ENCODE measurements around the gene TGM4.
"Not testable (repeated sequence)": the region's sequence is repeated elsewhere in the genome, so short reads cannot be mapped to it uniquely, and the experiment has no call there.

The TGM4 gene

DNA sequence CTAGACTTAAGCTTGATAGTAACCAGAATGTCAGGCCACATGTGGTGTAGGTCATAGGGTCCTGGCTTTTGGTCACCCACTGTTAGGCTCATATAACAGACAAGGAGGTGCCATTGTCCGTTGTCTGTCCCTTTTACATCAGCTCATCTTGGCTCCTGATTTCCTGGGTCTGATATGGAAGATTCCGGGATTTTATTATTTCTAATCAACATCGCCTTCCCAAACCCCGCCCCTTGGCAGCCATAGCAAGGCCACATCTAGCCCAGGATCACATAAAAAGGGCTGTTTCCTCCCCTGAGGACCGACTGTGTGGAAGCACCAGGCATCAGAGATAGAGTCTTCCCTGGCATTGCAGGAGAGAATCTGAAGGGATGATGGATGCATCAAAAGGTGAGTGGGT is at the start of gene TGM4:
TGM4 (plus strand) TSS at position 301 of the 400 bp plus-strand sequence; CDS start at position 372, 71 bp downstream.
- no peak for DNase-seq (ENCODE audit: low read depth in 2 of 2, low spot score in 1 of 2)

DNA sequence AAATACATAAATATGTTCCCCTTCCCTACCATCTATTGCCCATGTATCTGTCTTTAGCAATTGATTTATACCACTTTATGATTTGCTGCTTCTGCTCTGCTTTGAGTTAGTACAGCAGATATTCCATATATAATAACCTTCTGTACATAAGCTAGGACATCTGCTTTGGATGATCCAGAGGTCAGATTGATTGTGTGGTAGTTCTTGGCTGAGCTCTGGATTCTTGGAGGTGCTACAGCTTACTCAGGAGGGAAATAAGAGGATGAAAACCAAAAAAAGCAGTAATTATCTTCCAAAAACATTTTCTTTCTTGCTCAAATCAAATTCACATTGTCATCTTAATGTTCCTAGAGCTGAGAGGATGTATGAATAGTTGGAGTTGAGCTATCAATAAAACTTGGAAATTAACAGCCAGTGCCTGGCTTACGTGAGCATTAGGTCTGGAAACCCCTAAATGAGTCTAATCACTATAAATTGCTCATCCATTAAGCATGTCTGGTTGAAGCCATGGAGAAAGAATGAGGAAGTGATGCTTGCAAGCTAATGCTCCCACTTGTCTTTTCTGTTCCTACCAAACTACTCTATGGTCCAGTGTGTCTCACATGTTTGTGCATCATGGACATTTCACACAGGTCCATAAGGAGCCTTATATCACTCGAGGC is 49.0 kb upstream of the TGM4 start:
- DNase-seq (ENCODE audit: low read depth in 2 of 2, low spot score in 1 of 2), result no peak

DNA sequence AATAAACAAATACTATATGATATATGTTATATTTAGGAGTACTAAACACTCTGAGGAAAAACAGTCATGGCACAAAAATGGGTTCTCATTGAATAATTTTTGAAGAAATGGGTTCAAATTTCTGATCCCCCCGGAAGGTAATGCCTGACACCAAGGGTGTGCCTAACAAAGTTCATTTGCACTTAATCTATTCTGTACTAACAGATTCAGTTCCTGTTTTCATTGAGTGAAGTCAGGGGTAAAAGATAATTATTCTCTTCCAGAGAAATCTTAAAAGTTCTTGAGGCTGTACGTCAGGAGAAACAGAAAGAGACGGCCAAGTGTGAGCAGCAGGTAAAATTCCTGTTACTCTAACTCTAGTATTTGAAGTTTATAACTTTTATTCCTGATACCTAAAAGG is 47.2 kb upstream of the TGM4 start:
- no peak for DNase-seq (ENCODE audit: low read depth in 2 of 2, low spot score in 1 of 2)

DNA sequence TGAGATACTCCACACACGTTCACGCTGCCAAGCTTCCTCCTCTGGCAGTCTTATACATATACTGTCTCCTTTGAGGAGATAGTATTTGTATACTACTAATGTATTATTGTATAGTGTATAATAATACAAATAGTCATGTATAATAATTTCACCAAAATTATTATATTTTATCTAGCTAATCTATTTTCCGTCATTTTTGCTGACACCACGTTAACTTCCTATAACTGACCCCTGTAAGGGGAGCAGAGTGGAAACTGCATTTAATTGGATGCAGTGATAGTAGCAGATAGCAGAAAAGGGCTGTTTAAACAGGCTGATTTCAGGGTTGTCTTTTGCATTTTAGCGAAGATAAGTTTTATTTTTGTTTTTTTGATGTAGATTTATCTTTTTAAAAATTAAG is 43.2 kb upstream of the TGM4 start:
- no peak for DNase-seq (ENCODE audit: low read depth in 2 of 2, low spot score in 1 of 2)

DNA sequence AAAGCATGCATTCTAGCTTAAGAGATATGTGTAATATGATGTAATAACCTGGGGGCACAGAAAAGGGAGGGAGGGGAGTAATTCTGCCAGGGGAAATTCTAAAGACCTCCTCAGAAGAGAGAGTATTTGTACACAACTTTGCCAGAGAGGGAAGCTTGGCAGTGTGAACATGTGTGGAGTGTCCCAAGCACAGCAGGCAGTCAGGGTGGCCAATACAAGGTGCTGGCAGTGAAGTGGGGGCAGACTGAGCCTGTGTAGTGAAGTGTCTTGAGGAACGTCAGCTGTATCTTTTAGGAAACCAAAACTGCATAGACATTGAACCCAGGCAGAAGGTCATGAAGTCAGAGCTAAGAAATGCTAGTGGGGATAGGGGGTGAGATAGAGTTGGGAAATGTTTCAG is 42.4 kb upstream of the TGM4 start:
- DNase-seq (ENCODE audit: low read depth in 2 of 2, low spot score in 1 of 2), result no peak

DNA sequence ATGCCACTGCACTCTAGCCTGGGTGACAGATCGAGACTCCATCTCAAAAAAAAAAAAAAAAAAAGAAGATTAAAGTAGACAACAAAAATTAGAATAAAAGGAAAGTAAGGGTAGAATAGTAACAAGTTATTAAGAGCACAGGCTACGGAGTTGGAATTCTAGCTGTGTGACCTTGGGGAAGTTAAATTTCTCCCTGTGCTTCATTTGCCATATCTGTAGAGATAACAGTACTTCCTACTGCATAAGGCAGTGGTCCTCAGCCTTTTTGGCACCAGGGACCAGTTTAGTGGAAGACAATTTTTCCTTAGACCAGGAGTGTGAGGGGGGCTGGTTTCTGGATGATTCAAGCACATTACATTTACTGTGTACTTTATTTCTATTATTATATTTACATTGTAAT is 41.4 kb upstream of the TGM4 start:
- no peak for DNase-seq (ENCODE audit: low read depth in 2 of 2, low spot score in 1 of 2)

DNA sequence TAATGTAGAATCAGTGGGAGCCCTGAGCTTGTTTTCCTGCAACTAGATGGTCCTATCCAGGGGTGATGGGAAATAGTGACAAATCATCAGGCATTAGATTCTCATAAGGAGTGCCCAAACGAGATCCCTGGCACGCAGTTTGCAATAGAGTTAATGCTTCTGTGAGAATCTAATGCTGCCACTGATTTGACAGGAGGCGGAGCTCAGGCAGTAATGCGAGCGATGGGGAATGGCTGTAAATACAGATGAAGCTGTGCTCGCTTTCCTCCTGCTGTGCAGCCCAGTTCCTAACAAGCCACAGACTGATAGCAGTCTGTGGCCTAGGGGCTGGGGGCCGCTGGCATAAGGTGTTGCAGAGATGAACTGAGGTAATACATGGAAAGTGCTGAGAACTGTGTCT is 41.0 kb upstream of the TGM4 start:
- no peak for DNase-seq (ENCODE audit: low read depth in 2 of 2, low spot score in 1 of 2)

DNA sequence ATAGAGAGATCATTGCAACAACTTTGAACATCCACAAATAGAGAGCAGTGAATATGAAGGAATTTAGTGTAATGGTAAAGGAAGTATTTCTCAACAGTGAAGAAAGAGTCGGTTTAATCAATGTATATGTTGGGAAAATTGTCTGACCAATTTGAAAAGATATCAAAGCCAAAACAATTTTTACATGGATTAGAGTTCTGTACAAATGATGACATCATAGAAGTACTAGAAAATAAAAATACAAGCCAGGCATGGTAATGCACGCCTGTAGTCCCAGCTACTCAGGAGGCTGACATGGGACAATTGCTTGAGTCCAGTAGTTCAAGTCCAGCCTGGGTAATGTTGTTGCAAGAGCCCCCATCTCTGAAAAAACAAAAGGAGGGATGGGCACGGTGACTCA is 38.7 kb upstream of the TGM4 start:
- no peak for DNase-seq (ENCODE audit: low read depth in 2 of 2, low spot score in 1 of 2)

DNA sequence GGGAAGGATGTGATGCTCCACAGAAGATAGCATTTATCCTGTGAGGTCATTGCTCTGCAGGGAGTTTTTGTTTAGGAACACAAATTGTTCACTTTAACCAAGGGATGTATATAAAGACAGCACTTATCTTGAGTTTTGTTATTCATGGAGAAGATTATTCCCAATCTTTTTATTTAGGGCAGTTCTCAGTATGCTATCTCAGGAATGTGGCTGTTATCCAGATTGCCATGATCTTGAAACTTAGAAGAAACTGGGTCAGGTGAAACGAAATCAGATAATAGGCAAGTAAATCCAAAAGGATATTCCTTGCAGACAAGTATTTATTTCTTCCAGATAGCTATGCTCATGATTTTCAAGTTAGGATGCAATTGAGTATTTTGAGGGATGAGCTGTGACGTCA is 32.0 kb upstream of the TGM4 start:
- DNase-seq (ENCODE audit: low read depth in 2 of 2, low spot score in 1 of 2), result no peak

DNA sequence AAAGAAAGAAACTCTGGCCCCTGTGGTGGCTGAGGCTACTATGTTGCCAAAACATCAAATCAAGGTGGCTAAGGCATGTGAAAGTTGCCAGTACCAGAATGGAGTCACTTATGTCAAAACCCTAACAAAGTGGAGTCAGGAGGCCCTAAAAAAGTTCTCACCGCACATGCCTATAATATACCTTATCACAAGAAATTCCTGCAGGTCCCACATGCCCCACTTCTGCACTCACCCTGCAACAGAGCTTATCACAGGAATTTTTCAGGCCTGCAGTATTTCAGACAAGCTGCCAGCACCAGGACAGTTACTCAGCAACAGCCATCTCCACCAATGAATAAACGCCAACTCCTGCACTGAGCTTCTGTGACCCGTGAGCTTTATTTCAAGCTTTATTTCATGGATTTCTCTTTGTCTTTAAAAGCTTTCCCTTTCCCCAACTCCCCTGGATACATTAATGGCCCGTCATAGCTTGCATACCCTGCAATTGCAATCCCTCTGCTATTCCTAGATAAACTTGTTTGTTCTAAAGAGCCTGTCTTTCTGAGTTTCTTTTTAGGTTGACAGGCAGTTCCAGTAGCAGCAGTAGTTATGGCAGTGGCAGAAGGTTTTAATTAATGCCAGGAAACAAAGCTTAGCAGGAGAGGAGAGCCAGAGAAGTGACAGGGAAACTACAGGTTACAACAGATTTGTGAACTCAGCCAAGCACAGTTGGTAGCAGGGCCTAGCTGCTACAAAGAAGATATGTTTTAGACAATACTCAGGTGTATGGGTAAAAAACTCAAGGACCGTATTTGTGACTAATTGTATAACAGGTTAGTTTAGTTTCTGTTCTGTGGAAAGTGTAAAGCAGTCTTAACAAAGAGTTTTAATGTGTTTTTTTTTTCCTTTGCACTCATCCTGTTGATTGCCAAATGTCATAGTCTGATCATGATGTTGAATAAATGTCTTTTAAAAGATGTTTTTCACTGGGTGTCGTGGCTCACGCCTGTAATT is 28.6 kb upstream of the TGM4 start:
- no peak for DNase-seq (ENCODE audit: low read depth in 2 of 2, low spot score in 1 of 2)

DNA sequence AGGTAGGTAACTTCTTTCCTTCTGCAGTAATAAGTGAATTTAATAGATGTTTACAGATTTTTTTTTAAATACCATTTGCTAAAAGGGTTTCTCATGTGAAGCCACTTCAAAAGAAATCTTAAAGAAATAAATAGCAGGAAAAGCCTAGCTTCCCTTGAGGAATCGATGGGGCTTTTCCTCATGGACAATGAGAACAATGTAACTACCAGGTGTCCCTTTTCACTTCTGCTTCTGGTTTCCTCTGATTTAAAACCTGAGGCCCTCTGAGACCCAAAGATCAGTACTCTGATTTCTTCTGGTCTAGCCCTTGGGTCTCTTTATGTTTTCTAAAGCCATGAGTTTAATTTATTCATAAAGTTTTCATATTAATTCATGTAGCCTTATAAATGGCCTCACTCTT is 25.8 kb upstream of the TGM4 start:
- DNase-seq (ENCODE audit: low read depth in 2 of 2, low spot score in 1 of 2), result no peak

DNA sequence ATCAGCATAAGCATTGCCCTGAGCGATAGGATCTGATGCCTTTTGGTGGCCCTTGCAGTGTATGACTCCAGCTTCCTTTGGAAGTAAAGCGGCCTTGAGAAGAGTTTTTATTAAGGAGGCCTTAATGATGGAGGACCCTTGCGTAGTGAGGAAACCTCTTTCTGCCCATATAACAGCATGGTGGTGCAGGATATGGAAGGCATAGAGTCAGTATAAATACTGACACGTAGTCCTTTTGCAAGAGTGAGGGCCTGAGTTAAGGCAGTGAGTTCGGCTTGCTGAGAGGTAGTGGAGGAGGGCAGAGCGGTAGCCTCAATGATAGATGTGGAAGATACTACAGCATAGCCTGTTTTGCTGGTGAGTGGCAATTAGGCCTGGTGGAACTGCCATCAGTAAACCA is 17.7 kb upstream of the TGM4 start:
- not testable (repeated sequence) for DNase-seq (ENCODE audit: low read depth in 2 of 2, low spot score in 1 of 2)

DNA sequence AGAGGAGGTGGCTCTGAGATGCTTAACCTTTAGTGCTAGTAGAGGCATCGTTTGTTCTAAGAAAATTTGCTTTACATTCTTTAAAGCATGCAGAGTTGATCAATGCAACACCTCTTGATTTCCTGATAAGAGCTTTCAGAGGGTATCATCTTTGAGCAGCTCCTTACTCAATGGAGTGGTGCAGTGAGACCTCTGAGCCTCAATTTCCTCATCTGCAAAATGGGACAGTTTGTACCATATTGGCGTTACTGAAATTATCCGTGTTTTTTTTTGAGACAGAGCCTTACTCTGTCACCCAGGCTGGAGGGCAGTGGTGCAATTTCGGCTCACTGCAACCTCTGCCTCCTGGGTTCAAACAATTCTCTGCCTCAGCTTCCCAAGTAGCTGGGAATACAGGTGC is 14.3 kb upstream of the TGM4 start:
- no peak for DNase-seq (ENCODE audit: low read depth in 2 of 2, low spot score in 1 of 2)

DNA sequence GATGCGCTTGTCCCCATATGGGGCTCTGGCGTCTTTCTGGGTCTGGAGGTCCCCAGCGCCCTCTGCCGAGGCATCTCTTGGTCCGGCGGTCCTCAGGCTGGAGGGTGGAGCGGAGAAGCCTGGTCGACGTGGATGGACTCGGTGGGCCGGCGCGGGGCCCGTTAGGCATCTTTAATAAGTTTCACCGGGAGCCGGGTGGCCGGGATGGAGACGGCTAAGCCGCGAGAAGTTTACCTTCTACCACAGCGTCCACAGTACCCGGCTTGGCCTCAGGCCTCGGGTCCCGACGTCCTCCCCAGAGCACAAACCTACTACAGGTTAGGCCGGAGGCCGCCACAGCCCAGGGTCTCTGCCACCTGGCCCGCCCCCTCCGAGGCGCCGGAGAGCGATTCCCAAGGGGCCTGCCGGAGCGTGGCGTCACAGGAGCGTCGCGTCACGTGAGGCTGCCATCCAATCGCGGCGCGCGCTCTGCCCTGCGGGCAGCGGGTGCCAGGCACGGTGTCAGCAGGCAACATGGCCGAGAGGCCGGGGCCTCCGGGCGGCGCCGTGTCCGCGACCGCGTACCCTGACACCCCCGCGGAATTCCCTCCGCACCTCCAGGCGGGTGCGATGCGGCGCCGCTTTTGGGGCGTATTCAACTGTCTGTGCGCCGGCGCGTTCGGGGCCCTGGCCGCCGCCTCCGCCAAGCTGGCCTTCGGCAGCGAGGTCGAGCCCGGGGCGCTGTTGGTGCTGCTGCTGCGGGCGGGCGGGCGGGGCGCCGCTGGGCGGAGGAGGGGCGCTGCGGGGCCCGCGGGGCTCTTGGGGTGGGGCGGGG is 12.8 kb upstream of the TGM4 start, which contains the start of gene TMEM42:
TMEM42 (plus strand) TSS at position 501 of the 814 bp plus-strand sequence; CDS start at position 514, 13 bp downstream.
- DNase-seq (ENCODE audit: low read depth in 2 of 2, low spot score in 1 of 2), result peak; percentile 68 to 78

DNA sequence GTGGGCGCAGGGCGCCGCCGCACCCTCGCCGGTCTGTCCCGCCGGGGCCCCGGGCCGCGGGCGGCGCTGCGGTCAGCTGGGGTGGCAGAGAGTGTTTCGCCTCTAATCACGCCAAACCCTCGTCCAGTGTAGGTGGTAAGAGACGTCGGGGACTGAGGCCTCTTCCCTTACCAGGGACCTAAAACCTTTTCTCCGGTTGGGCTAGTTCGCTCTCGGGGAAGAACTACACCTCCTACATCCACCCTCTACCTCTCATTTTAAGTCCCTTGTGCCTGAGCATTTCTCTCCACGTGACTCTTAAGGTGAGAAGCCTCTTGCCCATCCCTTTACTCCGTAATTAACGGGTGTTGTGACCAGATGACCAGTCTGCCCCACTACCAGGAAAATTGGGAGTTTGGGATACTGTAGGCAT is 12.2 kb upstream of the TGM4 start:
- DNase-seq (ENCODE audit: low read depth in 2 of 2, low spot score in 1 of 2), result no peak

DNA sequence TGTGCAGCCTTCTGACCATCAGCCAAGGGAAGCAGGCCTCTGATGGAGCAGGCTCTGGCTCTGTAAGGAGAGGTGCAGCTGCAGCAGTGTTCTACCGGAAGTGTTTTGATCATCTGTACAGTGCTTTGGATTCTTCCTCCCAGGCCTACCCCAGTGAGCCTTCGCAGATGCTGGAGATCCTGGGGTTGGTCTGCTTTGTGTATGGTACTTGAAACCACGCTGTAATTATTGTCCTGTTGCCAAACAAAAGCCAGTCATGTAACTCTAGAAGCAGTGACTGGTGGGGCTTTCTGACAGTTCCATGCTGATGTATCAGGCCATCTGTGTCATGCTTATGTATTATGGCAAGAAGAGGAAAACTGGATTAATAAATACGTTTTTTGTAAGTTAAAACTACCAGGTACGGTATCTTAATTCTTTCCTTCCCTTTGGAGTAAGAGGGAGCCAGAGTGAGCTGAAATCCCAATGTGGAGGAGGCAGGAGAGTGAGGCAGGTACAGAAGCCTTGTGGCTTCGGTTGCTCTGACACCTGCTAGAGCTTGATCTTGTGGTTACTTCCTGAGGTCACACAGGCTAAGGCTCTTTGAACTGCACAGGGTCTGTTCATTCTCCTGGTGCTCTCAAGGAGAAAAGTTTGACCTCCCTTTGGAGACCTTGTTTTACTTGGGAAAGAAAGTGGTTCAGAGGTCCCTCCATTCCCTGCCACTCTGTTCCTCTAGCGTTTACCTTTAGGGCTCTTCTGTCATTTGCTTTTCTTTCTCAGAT is 9.0 kb upstream of the TGM4 start:
- DNase-seq (ENCODE audit: low read depth in 2 of 2, low spot score in 1 of 2), result no peak

DNA sequence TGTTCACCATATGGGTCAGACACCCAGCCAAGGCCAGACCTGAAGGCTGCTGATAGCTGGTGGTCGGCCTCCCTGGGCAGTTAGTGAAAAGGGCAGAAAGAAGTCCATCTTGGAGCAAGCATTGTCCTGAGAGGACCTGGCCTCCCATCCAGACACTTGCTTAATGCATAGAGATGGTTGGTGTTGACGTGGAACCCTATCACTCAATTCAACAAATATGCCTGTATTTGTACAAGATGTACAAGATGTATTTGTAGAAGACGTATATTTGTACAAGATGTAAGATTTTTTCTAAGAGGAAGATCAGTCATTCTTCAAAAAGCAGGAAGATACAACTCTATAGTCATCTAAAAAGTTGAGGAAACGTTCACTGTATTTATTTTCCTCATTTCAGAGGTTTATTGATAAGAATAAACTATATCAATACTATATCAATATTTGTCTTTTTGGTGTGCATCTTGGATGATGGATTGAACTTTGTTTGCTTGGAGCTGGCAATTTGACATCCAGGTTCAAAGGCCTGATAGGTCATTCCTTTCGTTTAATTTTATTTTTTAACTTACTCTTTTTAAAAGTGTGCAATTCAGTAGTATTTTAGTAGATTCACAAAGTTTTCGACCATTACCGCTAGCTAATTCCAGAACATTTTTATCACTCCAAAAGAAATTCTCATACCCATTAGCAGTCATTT is 6.8 kb upstream of the TGM4 start:
- no peak for DNase-seq (ENCODE audit: low read depth in 2 of 2, low spot score in 1 of 2)

DNA sequence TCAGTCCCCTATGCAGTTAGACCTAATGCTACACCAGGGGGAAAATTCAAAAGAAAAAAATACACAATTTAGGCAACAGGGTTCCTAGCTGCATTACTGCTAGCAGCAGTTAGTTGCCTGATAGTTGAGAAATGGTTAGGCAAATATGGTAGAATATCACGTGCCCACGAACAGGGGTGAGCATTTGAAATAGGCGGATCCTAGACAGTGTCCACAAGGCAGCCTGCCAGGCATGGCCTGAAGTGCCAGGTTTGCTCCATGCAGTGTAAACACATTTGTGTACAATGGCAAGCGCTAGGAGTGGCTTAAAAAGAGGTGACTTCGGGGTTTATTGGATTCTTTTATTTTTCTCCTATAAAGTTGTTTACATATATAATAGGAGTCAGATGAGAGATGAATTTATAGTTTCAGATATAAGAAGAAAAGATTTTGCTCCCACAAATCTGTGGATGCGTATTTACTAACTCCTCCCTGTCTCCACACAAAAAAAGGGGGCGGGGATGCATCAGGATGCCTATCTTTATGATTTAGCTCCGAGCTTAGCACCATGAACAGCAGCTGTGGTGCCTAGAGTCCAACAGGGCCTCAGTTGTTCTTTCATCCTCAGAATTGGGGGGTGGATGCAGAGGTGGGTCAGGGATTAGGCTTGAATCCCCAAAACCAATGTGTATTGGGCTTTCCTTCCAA is 3.9 kb upstream of the TGM4 start:
- no peak for DNase-seq (ENCODE audit: low read depth in 2 of 2, low spot score in 1 of 2)

DNA sequence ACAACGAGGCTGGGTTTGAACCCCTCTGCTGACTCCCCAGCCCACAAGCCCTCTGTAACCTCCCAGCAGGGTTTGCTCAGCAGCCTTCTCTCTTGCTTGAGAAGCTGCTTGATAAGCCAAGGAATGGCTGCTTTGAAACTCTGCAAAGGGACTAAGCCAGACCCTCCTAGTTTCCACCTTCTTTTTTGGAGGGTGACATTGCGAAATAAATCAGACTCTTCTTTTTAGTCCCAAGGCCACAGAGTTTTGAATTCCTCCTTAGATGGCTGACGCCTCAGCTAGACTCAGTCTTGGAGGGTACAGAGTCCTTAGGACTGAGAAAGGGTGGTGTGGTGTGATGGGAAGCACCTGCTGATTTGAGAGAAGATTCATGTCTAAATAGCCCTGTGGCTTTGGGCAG is 1.2 kb downstream of the TGM4 start:
- DNase-seq (ENCODE audit: low read depth in 2 of 2, low spot score in 1 of 2), result no peak

DNA sequence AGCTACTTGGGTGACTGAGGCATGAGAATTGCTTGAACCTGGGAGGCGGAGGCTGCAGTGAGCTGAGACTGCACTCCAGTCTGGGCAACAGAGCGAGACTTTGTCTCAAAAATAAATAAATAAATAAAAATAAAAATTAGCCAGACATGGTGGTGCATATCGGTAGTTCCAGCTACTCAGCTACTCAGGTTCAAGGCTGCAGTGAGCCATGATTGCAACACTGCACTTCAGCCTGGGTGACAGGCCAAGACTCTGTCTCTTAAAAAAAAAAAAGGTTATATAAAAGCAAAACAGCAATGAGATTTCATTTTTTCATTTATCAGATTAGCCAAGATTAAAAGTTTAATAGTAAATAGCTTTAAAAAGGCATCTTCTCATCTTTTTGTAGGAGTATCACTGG is 2.9 kb downstream of the TGM4 start:
- DNase-seq (ENCODE audit: low read depth in 2 of 2, low spot score in 1 of 2), result no peak
